Upper lobe of left lung (tissue), 6 donors: ENCODE data around the gene OR1Q1. TPM values are rescaled to one million over a fixed set of nuclear protein-coding genes. Genes with fewer than 3 reads are reported as not detected.
"Not testable (repeated sequence)": the region's sequence is repeated elsewhere in the genome, so short reads cannot be mapped to it uniquely, and the experiment has no call there.

Source experiments
- ATAC-seq, 2 donors: fragments of 200-7000 bp; cut with Tn5 transposase; one replicate each; pipeline ENCODE4 v1.9.1; 2022; ENCODE audit warnings: mild to moderate bottlenecking in 2 of 2, moderate library complexity in 2 of 2; ENCODE audit not compliant: low FRiP score in 2 of 2
- DNase-seq, 2 donors: peaks; one replicate each; pipeline ENCODE4 v3.0.0-alpha.2; 2019 to 2020
- H3K27ac ChIP-seq, 4 donors: fragments of 200-600 bp; sonication (generic); one replicate each; pipeline ENCODE4 v1.5.1; 2016 to 2019
- H3K27me3 ChIP-seq, 4 donors: fragments of 200-600 bp; sonication (generic); one replicate each; pipeline ENCODE4 v1.5.1; 2017 to 2019
- H3K36me3 ChIP-seq, 4 donors: fragments of 200-600 bp; sonication (generic); one replicate each; pipeline ENCODE4 v1.5.1; 2016 to 2019
- H3K4me1 ChIP-seq, 4 donors: fragments of 200-600 bp; sonication (generic); one replicate each; pipeline ENCODE4 v1.5.1; 2018 to 2019
- H3K4me3 ChIP-seq, 4 donors: fragments of 200-600 bp; sonication (generic); one replicate each; pipeline ENCODE4 v1.5.1; 2017 to 2019; ENCODE audit warnings: mild to moderate bottlenecking in 2 of 4, moderate library complexity in 1 of 4
- H3K9me3 ChIP-seq, 4 donors: fragments of 200-600 bp; sonication (generic); one replicate each; pipeline ENCODE4 v1.5.1; 2018 to 2019
- CTCF ChIP-seq, 6 experiments: fragments of 450-650 bp in 4 of 6; fragments of 200-600 bp in 2 of 6; sonication (generic) in 2 of 6; IDR thresholded peaks; one replicate each; pipeline ENCODE4 v1.5.1; 2016 to 2019; ENCODE audit warnings: antibody characterized with exemption in 6 of 6
- EP300 ChIP-seq, 4 donors: sonication (generic); formaldehyde crosslinking; IDR thresholded peaks; one replicate each; pipeline ENCODE4 v1.5.1; 2017; ENCODE audit warnings: antibody characterized with exemption in 4 of 4, control low read depth in 2 of 4
- POLR2A ChIP-seq, 4 donors: fragments of 450-650 bp; IDR thresholded peaks; one replicate each; pipeline ENCODE4 v1.5.1; 2016 to 2017; ENCODE audit warnings: antibody characterized with exemption in 4 of 4, mild to moderate bottlenecking in 2 of 4
- POLR2AphosphoS5 ChIP-seq, 2 donors: sonication (generic); formaldehyde crosslinking; IDR thresholded peaks; one replicate each; pipeline ENCODE4 v1.5.1; 2017; ENCODE audit warnings: antibody characterized with exemption in 2 of 2
- WGBS, 2 donors: methylation state at CpG; one replicate each; pipeline ENCODE4 v1.1.5; 2017 to 2018; 5-methylcytosine and 5-hydroxymethylcytosine counted together
- total RNA-seq, 6 donors: library from RNA; depleted of rRNA in 4 of 6; stranded (reverse); fragments of >200 nt in 4 of 6; gene quantifications; one replicate each; pipeline versions ENCODE4 v1.1.0 to v1.2.1, GENCODE V29; 2016 to 2021
- donor health status: DM: no; HTN: no; CAD: no; lungs with moderate emphysema.
- donor health status: DM: no; HTN: yes; CAD: no; lungs with severe emphysema.

OR1Q1 gene
- 1 to 10 TPM in 1 of 6 donors, not detected in 5; 1.1 TPM for total RNA-seq

GRCh38 chr9:122614362-122614761 lies at the start of gene OR1Q1:
Gene OR1Q1, plus strand, starts transcription at chr9:122614738. Its CDS starts 0 bp downstream, at chr9:122614738.
- Histone ChIP-seq H3K27me3 (no peaks in the 10 kb centered on the region), H3K4me3 (no peak within 1 kb of the TSS), H3K27ac (no peak within 1 kb of the TSS), H3K4me1 (no peaks in the 10 kb centered on the region), H3K9me3 (no peaks in the 10 kb centered on the region), H3K36me3 (no peaks in the 10 kb centered on the region)
- ATAC-seq (no peak), DNase-seq (no peak)
- 87 to 92% methylated on average over 1 of the region's 1 CpG for WGBS, 2 donors
- no peak for TF ChIP-seq POLR2A (IDR thresholded peaks at IDR 0.05)
- no peak for TF ChIP-seq CTCF (IDR thresholded peaks at IDR 0.05)
- no peak for TF ChIP-seq POLR2AphosphoS5 (IDR thresholded peaks at IDR 0.05)
- no peak for TF ChIP-seq EP300 (IDR thresholded peaks at IDR 0.05)

GRCh38 chr9:122567901-122568300 lies 46.6 kb upstream of the OR1Q1 start:
- Histone ChIP-seq H3K4me3 (no peak overlapping the region), H3K9me3 (peaks cover 0 to 5% (median 0%) of the 10 kb centered on the region in 4 donors), H3K27ac (no peak overlapping the region), H3K36me3 (no peaks in the 10 kb centered on the region), H3K4me1 (no peaks in the 10 kb centered on the region), H3K27me3 (no peaks in the 10 kb centered on the region)
- ATAC-seq, result no peak
- 94 to 98% methylated on average over 4 of the region's 4 CpGs for WGBS, 2 donors
- TF ChIP-seq CTCF (IDR thresholded peaks at IDR 0.05), result no peak
- no peak for TF ChIP-seq POLR2AphosphoS5 (IDR thresholded peaks at IDR 0.05)
- TF ChIP-seq EP300 (IDR thresholded peaks at IDR 0.05), result no peak
- TF ChIP-seq POLR2A (IDR thresholded peaks at IDR 0.05), result no peak
- no peak for DNase-seq

- no peaks in the 10 kb centered on the region for H3K36me3 ChIP-seq
- no peaks in the 10 kb centered on the region for H3K9me3 ChIP-seq
- H3K27me3 ChIP-seq, result no peaks in the 10 kb centered on the region
- no peak overlapping the region for H3K27ac ChIP-seq
- no peak for ATAC-seq
- no peaks in the 10 kb centered on the region for H3K4me1 ChIP-seq
- WGBS, 2 donors, result 84 to 86% methylated on average over 2 of the region's 2 CpGs
- TF ChIP-seq CTCF (IDR thresholded peaks at IDR 0.05) (no peak), POLR2A (IDR thresholded peaks at IDR 0.05) (no peak), POLR2AphosphoS5 (IDR thresholded peaks at IDR 0.05) (no peak), EP300 (IDR thresholded peaks at IDR 0.05) (no peak)
- no peak for DNase-seq
- no peak overlapping the region for H3K4me3 ChIP-seq
Observed at GRCh38 chr9:122572456-122572855, 42.1 kb upstream of the OR1Q1 start.

- H3K27me3 ChIP-seq, result no peaks in the 10 kb centered on the region
- ATAC-seq (no peak), DNase-seq (no peak)
- H3K9me3 ChIP-seq, result no peaks in the 10 kb centered on the region
- WGBS, 2 donors, result 79 to 86% methylated on average over 5 of the region's 5 CpGs
- no peaks in the 10 kb centered on the region for H3K4me1 ChIP-seq
- no peak overlapping the region for H3K4me3 ChIP-seq
- H3K36me3 ChIP-seq, result no peaks in the 10 kb centered on the region
- TF ChIP-seq POLR2AphosphoS5 (IDR thresholded peaks at IDR 0.05), result no peak
- no peak for TF ChIP-seq CTCF (IDR thresholded peaks at IDR 0.05)
- TF ChIP-seq EP300 (IDR thresholded peaks at IDR 0.05), result no peak
- TF ChIP-seq POLR2A (IDR thresholded peaks at IDR 0.05), result no peak
- H3K27ac ChIP-seq, result no peak overlapping the region
Observed at GRCh38 chr9:122579874-122580273, 34.7 kb upstream of the OR1Q1 start.

GRCh38 chr9:122580360-122580759 lies 34.2 kb upstream of the OR1Q1 start:
- no peak for DNase-seq
- no peak for ATAC-seq
- Histone ChIP-seq H3K27ac (no peak overlapping the region), H3K36me3 (no peaks in the 10 kb centered on the region), H3K27me3 (no peaks in the 10 kb centered on the region), H3K4me3 (no peak overlapping the region), H3K9me3 (no peaks in the 10 kb centered on the region), H3K4me1 (no peaks in the 10 kb centered on the region)
- TF ChIP-seq POLR2A (IDR thresholded peaks at IDR 0.05) (no peak), CTCF (IDR thresholded peaks at IDR 0.05) (no peak), POLR2AphosphoS5 (IDR thresholded peaks at IDR 0.05) (no peak), EP300 (IDR thresholded peaks at IDR 0.05) (no peak)
- WGBS, 2 donors, result 82 to 91% methylated on average over 3 of the region's 3 CpGs

GRCh38 chr9:122583284-122583683 lies 31.3 kb upstream of the OR1Q1 start, which contains the start of gene OR1L8:
Gene OR1L8, minus strand, starts transcription at chr9:122583384. Its CDS starts 14,907 bp downstream, at chr9:122568477.
- H3K36me3 ChIP-seq, H3K9me3 ChIP-seq, H3K4me1 ChIP-seq, H3K27ac ChIP-seq, DNase-seq, ATAC-seq, H3K4me3 ChIP-seq, H3K27me3 ChIP-seq: not testable (repeated sequence)
- 90% methylated on average over 8 of the region's 8 CpGs for WGBS, 2 donors
